Ishikawa (cell line): Measurements from ENCODE around the gene RBKS.

Source experiments
- CREB1 ChIP-seq: IDR thresholded peaks from 2 replicates; pipeline ENCODE4 v1.6.1; 2012; ENCODE audit warnings: low read depth
- EP300 ChIP-seq: IDR thresholded peaks from 2 replicates; pipeline ENCODE4 v1.6.1; 2012; ENCODE audit warnings: borderline replicate concordance
- TAF1 ChIP-seq: IDR thresholded peaks from 2 replicates; pipeline ENCODE4 v1.6.1; 2012; ENCODE audit warnings: low read depth, mild to moderate bottlenecking
- TF ChIP-seq, protein P1 (sequence below): IDR thresholded peaks from 2 replicates; pipeline ENCODE4 v1.6.1; 2012

DNA sequence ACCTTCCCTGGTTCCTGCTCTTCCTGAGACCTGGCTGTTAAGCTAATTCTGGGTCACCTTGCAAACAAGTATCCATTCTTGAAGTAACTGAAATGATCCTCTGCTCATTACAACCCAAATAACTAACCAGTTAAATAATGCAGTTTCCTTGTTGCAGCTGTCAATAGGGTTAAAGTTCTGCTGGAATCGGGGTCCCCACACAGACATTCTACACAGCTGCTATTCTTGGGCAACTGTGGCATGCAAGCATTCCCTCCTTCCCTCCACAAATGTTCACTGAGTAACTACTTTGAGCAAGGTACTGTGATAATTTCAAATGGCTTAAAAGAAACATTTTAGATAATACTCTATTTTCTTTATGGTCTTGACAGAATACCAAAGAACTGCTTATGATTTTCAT lies 17.1 kb downstream of the RBKS start:
- TF ChIP-seq EP300 (no peak), CREB1 (no peak), TAF1 (no peak)
- TF ChIP-seq, protein P1, sequence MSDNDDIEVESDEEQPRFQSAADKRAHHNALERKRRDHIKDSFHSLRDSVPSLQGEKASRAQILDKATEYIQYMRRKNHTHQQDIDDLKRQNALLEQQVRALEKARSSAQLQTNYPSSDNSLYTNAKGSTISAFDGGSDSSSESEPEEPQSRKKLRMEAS: no peak
